Esophagus squamous epithelium (tissue), 4 donors: ENCODE measurements around the gene GPHN.

Experiments used
- POLR2A ChIP-seq, 4 donors: fragments of 450-650 bp; IDR thresholded peaks; one replicate each; pipeline ENCODE4 v1.6.1; 2017; ENCODE audit warnings: antibody characterized with exemption in 4 of 4, mild to moderate bottlenecking in 4 of 4, moderate library complexity in 3 of 4
- TF ChIP-seq, protein P1 (sequence below), 6 experiments: fragments of 450-650 bp in 4 of 6; fragments of 200-600 bp in 2 of 6; sonication (generic) in 2 of 6; IDR thresholded peaks; one replicate each; pipeline ENCODE4 v1.5.1; 2016 to 2019; ENCODE audit warnings: antibody characterized with exemption in 6 of 6, mild to moderate bottlenecking in 4 of 6, moderate library complexity in 4 of 6

DNA sequence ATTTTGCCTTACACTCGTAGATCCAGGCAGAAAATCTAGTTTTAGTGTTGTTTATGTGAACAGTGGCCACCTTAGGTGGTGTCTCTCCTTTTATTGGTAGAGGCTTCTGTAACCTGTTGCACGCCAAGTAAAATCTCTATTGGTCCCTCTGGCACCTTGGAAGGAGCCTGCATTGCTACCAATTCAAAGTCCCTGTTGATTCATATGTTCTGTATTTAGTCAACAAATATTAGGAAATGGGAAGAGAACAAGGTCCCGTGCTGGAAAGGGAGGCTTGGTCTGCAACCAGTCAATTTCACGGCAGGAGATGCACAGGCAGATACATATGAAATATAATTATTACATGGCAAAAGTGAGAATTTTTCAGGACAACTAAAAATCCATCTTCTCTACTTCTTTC is 6.4 kb upstream of the GPHN start:
- TF ChIP-seq POLR2A (IDR thresholded peaks at IDR 0.05), result no peak
- TF ChIP-seq, protein P1, sequence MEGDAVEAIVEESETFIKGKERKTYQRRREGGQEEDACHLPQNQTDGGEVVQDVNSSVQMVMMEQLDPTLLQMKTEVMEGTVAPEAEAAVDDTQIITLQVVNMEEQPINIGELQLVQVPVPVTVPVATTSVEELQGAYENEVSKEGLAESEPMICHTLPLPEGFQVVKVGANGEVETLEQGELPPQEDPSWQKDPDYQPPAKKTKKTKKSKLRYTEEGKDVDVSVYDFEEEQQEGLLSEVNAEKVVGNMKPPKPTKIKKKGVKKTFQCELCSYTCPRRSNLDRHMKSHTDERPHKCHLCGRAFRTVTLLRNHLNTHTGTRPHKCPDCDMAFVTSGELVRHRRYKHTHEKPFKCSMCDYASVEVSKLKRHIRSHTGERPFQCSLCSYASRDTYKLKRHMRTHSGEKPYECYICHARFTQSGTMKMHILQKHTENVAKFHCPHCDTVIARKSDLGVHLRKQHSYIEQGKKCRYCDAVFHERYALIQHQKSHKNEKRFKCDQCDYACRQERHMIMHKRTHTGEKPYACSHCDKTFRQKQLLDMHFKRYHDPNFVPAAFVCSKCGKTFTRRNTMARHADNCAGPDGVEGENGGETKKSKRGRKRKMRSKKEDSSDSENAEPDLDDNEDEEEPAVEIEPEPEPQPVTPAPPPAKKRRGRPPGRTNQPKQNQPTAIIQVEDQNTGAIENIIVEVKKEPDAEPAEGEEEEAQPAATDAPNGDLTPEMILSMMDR (IDR thresholded peaks at IDR 0.05), result no peak
